ENCODE data around the gene ADAMTS13.

The ADAMTS13 gene

GRCh38 chr9:133493428-133493827 is 71.3 kb downstream of the ADAMTS13 start:
- no peak for DNase-seq

DNA sequence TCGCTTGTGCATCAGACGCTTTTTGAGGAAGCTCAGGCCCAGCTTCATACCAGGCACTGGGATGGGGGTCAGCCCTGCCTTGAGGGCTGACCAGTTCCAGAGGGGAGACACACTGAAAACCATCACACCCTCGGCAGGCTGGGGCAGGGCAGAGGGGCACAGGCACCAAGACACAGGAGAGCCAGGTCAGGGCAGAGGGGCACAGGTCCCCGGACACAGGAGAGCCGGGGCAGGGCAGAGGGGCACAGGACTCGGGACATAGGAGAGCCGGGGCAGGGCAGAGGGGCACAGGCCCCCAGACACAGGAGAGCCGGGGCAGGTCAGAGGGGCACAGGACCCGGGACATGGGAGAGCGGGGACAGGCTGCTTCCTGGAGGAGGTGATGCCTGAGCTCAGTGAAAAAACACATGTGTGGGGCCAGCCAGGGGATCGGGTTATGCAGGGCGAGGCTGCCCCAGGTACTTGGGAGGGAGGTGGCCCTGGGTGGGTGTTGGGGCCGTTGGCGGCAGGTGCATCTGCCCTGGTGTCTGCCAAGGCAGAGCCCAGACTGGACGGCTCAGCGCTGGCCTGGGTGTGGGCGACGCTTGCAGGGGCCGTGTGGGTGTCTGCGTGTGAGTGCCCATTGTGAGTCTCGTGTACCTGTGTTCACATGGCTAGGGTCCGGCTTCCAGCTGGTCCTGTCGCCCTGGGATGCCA is 71.8 kb downstream of the ADAMTS13 start:
- DNase-seq: no peak

DNA sequence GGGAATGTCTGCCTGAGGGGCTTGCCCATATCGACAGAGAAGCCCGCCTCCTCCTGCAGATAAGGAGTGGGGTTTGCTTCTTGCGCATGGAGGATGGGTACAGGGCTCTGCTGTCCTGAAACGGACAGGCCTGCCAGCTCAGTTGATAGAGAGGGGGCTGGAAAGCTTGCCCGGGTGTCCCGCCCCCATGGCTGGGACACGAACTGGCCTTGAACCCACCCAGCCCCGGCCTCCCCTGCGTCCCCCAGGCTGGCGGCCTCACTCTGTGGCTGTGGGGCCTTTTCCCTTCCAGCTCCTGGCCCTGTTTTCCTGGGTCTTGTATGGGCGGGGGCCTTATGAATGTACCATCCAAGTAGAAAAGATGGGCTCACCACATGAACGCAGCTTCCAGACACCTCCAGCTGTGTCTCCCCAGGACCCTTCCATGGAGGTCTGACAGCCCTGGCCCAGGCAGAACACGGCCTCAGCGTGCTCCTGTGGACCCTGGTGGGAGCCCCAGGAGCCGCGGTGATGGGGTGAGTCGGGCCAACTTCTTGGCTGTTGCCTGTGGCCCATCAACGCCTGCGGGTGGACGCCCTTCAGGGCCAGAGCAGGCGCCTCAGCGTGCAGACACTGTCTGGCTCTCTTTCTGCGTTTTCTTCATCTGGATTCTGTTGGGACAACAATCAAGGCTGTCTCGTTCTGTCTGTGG is 72.6 kb downstream of the ADAMTS13 start:
- no peak for DNase-seq

DNA sequence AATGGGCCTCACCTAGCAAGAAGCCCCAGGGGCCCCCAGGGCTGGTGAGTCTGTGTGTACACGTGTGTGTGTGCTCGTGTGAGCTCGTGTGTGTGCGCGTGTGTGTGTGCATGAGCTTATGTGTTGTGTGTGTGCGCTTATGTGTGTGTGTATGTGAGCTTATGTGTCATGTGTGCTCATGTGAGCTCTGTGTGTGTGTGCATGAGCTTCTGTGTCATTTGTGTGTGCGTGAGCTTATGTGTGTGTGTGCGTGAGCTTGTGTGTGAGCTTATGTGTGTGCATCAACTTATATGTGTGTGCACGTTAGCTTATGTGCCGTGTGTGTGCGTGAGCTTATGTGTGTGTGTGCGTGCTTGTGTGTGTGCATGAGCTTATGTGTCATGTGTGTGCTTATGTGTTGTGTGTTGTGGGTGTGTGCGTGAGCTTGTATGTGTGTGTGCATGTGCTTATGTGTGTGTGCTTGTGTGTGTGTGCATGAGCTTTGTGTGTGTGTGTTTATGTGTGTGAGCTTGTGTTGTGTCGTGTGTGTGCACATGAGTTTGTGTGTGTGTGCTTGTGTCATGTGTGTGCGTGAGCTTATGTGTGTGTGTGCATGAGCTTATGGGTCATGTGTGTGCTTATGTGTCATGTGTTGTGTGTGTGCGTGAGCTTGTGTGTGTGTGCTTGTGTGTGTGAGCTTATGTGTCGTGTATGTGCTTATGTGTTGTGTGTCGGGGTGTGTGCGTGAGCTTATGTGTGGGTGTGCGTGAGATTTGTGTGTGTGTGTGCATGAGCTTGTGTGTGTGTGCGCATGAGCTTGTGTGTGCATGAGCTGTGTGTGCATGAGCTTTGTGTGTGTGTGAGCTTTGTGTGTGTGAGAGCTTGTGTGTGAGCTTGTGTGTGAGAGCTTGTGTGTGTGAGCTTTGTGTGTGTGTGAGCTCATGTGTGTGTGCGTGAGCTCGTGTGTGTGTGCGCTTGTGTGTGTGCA is 73.4 kb downstream of the ADAMTS13 start:
- DNase-seq: no peak

DNA sequence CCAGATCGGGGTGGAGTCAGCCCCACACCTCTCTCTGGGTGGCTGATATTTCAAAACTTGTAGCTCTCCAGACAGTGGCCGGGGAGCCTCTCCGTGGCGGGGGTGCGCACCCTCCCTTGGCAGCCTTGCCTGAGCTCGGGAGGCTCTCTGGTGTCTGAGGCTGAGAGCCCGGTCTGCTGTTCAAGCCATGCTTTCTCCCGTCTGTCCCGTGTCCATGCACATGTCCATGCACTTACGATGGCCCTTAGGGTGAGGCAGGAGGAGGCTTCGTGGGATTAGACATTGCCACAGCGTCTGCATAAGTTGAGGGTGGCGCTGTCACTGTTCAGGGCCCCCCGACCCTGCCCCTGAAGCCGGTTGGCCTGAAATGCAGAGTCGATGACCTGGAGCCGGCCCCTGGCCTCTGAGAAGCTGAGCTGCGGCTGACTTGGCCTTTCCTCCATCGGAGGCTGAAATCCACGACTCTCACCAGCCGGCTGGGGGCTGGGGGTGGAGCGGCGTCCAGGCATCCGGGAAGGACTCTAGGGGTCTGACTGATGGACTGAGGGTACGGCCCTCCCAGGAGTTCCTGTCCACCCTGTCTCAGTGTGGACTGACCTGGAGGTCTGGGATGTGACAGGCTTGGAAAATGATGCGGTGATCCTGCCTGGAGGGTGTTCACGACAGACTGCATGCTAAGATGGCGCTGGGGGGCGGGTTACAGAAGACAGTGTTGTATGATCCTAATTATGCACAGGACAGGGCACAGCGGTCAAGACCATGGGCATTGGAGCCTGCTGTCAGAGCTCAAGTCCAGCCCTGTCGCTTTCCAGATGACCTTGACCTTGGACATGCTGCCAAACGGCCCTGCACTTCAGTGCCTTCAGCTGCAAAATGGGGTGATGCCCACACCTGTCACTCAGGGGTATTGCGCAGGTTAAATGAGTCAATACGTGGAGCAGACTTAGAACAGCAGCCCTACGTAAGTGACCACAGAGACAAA is 75.0 kb downstream of the ADAMTS13 start:
- DNase-seq: no peak

- DNase-seq: no peak
Observed at GRCh38 chr9:133499132-133499891, 77.1 kb downstream of the ADAMTS13 start.

DNA sequence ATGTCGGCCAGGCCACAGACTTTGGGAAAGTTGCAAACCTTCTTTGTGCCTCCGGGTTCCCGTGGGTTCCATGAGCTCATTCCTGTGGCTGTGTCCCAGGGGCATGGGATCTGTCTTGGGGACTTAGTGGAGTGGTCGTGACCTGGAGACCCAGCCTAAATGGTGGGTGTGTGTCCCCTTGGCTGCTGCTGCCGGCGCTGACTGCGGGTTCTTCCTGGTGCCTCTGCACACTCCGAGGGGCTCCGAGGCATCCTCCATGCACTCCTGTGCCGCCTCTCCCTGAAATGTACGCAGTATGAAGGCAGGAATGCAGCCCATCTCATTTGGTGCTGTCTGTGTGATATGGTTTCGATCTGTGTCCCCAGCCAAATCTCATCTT is 77.7 kb downstream of the ADAMTS13 start:
- DNase-seq: no peak

DNA sequence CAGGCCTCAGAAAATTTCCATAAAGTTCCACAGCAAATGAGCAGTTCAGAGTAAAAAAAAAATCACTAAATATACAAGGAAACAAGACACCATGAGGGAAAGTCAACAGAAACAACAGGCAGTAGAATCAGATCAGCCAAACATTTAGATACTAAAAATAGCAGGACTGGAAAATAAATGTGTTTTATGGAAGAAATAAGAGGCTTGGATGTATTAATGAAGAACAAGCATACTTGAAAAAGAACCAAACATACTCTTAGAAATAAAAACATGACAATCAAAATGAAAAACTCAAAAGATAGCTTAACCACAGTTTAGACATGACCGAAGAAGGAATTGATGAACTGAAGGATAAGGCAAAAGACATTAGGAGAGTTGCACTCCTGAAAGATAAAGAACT is 79.9 kb downstream of the ADAMTS13 start:
- DNase-seq: no peak

DNA sequence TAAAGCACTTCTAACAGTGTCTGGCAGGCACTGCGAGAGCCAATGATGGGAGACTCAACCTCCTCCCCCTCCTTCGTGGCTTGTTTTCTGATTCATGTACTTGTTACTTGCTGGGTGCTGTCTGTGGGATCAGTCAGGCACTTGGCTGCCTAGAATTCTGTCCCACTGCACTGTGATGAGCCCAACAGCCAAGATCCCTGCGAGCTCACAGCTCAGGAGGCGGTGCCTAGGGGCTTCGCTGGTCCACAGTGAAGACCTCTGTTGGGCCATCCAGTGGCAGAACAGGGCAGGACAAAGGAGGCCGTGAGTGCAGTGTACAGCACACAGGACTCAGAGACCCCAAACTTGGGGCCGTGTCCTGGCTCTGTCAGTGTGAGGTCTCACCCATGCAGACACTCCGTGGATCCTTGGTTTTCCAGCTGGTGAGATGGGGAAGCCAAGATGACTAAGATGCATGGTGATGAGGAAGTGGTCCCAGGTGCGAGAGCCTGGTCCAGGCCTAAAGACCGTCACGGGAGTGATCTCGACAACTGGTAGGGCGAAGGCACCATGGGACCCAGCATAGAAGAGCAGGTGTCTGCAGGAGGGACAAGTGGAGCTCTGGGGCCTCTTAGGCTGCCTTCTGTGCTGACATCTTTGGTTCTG is 83.1 kb downstream of the ADAMTS13 start:
- DNase-seq: no peak

DNA sequence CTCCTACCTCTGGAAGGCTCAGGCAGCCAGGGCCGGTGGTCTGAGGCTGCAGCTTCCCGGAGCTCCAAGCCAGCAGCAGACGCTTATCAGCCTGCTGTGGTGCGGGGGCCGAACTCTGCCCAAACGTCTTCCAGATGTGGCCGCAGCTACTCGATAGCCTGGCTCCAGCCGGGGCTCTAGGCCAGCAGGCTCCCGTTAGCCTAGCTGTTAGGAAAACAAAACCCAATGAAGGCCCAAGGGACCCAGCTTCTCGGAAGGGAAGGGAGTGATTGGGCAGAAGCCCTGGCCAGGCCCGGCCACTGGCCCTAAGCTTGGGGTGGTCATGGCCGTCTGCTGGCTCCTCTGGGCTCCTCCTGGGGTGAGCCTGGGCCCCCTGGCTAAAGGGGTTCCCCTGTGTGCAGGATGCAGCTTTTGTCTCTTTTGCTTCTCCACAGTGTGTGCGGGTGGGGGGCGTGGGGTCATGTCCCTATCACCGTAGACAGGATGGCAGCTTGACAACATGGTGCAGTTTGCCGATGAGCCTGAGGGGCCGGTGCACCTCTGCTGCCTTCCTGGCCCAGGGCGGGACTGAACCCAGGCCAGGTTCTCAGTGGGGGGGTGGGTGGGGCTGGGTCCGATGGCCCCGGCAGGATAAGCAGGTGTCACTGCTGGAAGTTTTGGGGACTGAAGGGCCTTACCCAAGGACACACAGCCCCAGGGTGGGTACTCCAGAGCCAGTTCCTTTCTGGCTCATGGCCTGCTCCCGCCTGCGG is 83.9 kb downstream of the ADAMTS13 start:
- DNase-seq: no peak

- no peak for DNase-seq
Observed at GRCh38 chr9:133506653-133507038, 84.5 kb downstream of the ADAMTS13 start.

DNA sequence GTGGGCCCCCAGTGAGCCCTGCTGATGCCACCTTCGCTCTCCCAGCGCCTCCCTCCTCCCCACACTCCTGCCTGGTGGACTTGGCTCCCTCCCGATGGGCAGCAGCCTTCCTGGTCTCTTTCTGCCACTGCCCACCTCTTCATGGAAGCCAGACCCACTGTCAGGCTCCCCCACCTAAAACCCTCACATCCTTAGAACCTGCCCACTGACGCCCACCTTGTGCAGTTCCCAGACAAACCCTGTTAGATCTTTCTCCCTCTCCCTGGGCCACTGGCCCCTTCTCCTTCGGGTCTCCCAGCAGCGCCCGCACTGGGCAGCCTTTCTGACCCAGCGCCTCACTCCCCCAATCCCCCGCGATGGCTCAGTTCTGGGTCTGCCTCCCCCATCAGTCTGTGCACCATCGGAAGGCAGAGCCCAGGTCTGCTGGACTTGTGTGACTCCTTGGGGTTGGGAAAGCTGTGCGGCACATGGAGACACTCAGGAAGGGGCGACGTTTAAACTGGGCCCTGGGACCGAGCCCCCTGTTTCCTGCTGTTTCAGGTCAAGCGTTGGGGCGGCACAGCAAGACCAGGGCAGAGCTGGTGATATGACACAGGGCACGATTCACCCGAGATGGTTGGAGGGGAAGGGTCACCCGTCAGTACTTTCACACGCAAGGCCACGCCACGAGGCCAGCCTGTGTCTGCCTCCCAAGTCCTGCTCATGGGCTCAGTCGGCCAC is 85.2 kb downstream of the ADAMTS13 start:
- no peak for DNase-seq

- DNase-seq: no peak
Observed at GRCh38 chr9:133508046-133508445, 85.9 kb downstream of the ADAMTS13 start.
